ENCODE measurements around the gene PNMA8A. TPM values are rescaled to one million over a fixed set of nuclear protein-coding genes. Genes with fewer than 3 reads are reported as not detected.

The PNMA8A gene
- total RNA-seq, 1 experiment from 2014 or later, result not detected

GRCh38 chr19:46480415-46480814 lies 9.1 kb upstream of the PNMA8A start:
- TF ChIP-seq EZH2 (IDR thresholded peaks at IDR 0.05; ENCODE audit: low read depth), result no peak
- TF ChIP-seq, protein P1, sequence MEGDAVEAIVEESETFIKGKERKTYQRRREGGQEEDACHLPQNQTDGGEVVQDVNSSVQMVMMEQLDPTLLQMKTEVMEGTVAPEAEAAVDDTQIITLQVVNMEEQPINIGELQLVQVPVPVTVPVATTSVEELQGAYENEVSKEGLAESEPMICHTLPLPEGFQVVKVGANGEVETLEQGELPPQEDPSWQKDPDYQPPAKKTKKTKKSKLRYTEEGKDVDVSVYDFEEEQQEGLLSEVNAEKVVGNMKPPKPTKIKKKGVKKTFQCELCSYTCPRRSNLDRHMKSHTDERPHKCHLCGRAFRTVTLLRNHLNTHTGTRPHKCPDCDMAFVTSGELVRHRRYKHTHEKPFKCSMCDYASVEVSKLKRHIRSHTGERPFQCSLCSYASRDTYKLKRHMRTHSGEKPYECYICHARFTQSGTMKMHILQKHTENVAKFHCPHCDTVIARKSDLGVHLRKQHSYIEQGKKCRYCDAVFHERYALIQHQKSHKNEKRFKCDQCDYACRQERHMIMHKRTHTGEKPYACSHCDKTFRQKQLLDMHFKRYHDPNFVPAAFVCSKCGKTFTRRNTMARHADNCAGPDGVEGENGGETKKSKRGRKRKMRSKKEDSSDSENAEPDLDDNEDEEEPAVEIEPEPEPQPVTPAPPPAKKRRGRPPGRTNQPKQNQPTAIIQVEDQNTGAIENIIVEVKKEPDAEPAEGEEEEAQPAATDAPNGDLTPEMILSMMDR (conservative IDR thresholded peaks at IDR 0.05), result no peak
- Histone ChIP-seq H3K4me2 (no peak overlapping the region), H3K9me3 (ENCODE audit: insufficient read depth, low read depth) (no peaks in the 10 kb centered on the region), H4K20me1 (ENCODE audit: insufficient read depth) (no peaks in the 10 kb centered on the region; the same call in 1 of the 2 replicates), H3K79me2 (ENCODE audit: low read depth) (no peaks in the 10 kb centered on the region), H2AFZ (no peak overlapping the region), H3K36me3 (ENCODE audit: low read depth) (no peaks in the 10 kb centered on the region), H3K4me1 (replicated peaks; ENCODE audit: insufficient read depth) (no peaks in the 10 kb centered on the region), H3K9me2 (ENCODE audit: insufficient read depth) (no peaks in the 10 kb centered on the region), H3F3A (ENCODE audit: insufficient read depth, low read depth) (peaks cover 10% of the 10 kb centered on the region; the same call in 1 of the 2 replicates), H3K27ac (no peak overlapping the region), H3K4me3 (no peak overlapping the region), H3K27me3 (ENCODE audit: insufficient read depth, low read depth) (peaks cover 64% of the 10 kb centered on the region)
- DNase-seq, result no peak
- CTCF ChIA-PET, result no interaction called here
- POLR2A ChIA-PET (ENCODE audit: unreplicated experiment), result interaction anchor here (0.6 kb wide), 1 partner anchor 1011 kb away, joined by 5 read pairs; no protein-coding TSS in a partner anchor
- intact Hi-C loops (cut with micrococcal nuclease; ENCODE audit: unreplicated experiment), result no loop called here
- BruUV-seq (replicated peaks), result no TSS peak

DNA sequence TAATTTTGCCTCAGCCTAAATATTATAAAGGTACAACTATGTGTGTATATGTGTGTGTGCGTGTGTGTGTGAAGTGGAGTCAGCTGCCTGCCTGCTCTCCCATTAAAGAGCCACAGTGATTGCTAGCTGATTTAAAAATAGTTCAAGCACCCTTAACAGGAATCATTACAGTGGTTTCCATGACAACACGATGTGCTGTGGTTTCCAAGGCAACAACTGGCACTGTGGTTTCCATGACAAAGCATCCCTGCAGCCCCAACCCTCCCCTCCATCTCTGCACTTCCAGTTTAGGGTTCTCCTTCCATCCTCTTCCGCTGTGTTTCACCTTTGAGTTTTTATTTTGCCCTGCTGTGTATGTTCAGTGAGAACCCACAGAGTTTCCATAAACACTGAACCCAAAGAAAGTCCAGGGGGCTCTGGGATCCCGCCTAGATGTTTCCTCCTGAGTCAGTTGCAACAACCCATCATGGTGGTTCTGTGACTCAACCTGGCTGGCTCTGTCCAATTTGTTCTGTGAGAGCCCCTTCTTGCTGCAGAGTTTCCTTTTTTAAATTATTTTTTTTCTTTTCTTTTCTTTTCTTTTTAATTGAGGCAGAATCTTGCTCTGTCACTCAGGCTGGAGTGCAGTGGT lies 7.1 kb upstream of the PNMA8A start:
- H3K27me3 ChIP-seq (ENCODE audit: insufficient read depth, low read depth), result peaks cover 53% of the 10 kb centered on the region
- H3K4me3 ChIP-seq, result no peak overlapping the region
- ChIA-PET CTCF (no interaction called here), POLR2A (ENCODE audit: unreplicated experiment) (no interaction called here)
- intact Hi-C loops (cut with micrococcal nuclease; ENCODE audit: unreplicated experiment), result no loop called here
- no peaks in the 10 kb centered on the region for H4K20me1 ChIP-seq (ENCODE audit: insufficient read depth)
- H3K79me2 ChIP-seq (ENCODE audit: low read depth), result no peaks in the 10 kb centered on the region
- H3K4me1 ChIP-seq (replicated peaks; ENCODE audit: insufficient read depth), result 0 out of 2 replicates have a peak, but pooled peaks cover 5% of the 10 kb centered on the region
- H3K9me3 ChIP-seq (ENCODE audit: insufficient read depth, low read depth), result no peaks in the 10 kb centered on the region
- no peaks in the 10 kb centered on the region for H3K9me2 ChIP-seq (ENCODE audit: insufficient read depth)
- TF ChIP-seq, protein P1 (conservative IDR thresholded peaks at IDR 0.05), result no peak
- no peak for TF ChIP-seq EZH2 (IDR thresholded peaks at IDR 0.05; ENCODE audit: low read depth)
- no peak overlapping the region for H3K27ac ChIP-seq
- H3K4me2 ChIP-seq, result no peak overlapping the region
- peaks cover 10% of the 10 kb centered on the region; the same call in 1 of the 2 replicates for H3F3A ChIP-seq (ENCODE audit: insufficient read depth, low read depth)
- DNase-seq, result no peak
- no peaks in the 10 kb centered on the region for H3K36me3 ChIP-seq (ENCODE audit: low read depth)
- no TSS peak for BruUV-seq (replicated peaks)
- H2AFZ ChIP-seq, result no peak overlapping the region

- no TSS peak for BruUV-seq (replicated peaks)
- 0 out of 2 replicates have a peak, but pooled peaks cover 5% of the 10 kb centered on the region for H3K4me1 ChIP-seq (replicated peaks; ENCODE audit: insufficient read depth)
- no peak for DNase-seq
- no peak for TF ChIP-seq EZH2 (IDR thresholded peaks at IDR 0.05; ENCODE audit: low read depth)
- TF ChIP-seq, protein P1 (conservative IDR thresholded peaks at IDR 0.05), result no peak
- no peak overlapping the region for H2AFZ ChIP-seq
- intact Hi-C loops (cut with micrococcal nuclease; ENCODE audit: unreplicated experiment), result no loop called here
- H3K4me2 ChIP-seq, result no peak overlapping the region
- CTCF ChIA-PET, result no interaction called here
- no peaks in the 10 kb centered on the region for H3K79me2 ChIP-seq (ENCODE audit: low read depth)
- H3K9me2 ChIP-seq (ENCODE audit: insufficient read depth), result no peaks in the 10 kb centered on the region
- H3K36me3 ChIP-seq (ENCODE audit: low read depth), result no peaks in the 10 kb centered on the region
- H3F3A ChIP-seq (ENCODE audit: insufficient read depth, low read depth), result peaks cover 10% of the 10 kb centered on the region; the same call in 1 of the 2 replicates
- H4K20me1 ChIP-seq (ENCODE audit: insufficient read depth), result no peaks in the 10 kb centered on the region
- H3K9me3 ChIP-seq (ENCODE audit: insufficient read depth, low read depth), result no peaks in the 10 kb centered on the region
- peaks cover 50% of the 10 kb centered on the region for H3K27me3 ChIP-seq (ENCODE audit: insufficient read depth, low read depth)
- no peak overlapping the region for H3K27ac ChIP-seq
- H3K4me3 ChIP-seq, result no peak overlapping the region
- POLR2A ChIA-PET (ENCODE audit: unreplicated experiment), result no interaction called here
These were observed 4.6 kb upstream of the PNMA8A start for GRCh38 chr19:46475986-46476385.

All from PC-9 (cell line).